ENCODE measurements around the gene PALB2. TPM values are rescaled to one million over a fixed set of nuclear protein-coding genes. Genes with fewer than 3 reads are reported as not detected.

Gene PALB2
- total and polyA plus RNA-seq, 10 of the 15 experiments (the other 5 are each of a cell fraction or from before 2014, with no cell fraction given): 9.2 to 24.6 (median 17.6) TPM

DNA sequence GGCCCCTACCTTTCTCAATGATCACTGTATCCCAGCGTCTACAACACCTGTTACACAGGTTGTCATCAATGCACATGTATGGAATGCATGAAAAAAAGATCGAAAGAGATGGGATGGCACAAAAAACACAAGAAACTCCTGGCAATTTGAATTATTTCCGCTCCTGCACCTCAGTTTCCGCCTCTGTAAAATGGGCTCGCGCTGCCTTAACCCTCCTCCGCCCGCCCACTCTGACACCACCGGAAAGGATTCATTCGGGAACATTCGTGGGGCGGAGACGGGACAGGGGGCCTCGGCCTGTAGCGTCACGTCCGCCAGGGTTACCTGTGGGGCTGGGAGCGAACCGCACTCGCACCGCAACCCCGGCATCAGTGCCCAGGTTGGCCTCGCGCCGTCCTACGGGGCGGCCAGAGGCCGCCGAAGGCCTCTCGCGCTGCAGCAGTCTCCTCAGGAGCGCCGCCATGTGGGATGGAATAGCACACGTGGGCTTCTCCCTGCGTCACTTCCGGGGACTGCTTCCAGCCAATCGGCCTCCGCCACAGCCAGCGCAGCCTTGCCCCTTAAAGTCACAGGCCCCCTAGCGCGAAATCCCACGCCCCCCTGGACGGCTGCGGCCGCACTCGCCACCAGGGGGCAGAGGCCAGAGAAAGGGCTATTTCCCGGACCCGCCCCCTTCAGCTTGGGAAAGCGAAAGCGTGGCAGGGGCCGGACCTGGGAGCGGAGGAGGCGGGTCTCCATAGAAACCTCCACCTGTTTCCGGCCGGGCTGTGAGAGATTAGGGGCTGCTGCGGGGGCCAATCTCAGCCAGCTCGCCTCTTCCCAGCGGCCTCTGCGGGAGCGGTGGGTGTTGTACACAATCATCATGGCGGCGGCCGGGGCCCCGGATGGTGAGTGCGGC, 84.0 kb downstream of the PALB2 start, which contains the start of the genes EARS2 and UBFD1 (continued):
- TF ChIP-seq FOS (IDR thresholded peaks at IDR 0.05; ENCODE audit: borderline replicate concordance, extremely low read depth, insufficient read length) (no peak), DPF2 (IDR thresholded peaks at IDR 0.05) (peak; percentile 91; the same call in 1 of the 2 replicates), LARP7 (IDR thresholded peaks at IDR 0.05) (no peak), BCL11A (IDR thresholded peaks at IDR 0.05; ENCODE audit: low read depth, low read length) (0 out of 2 replicates have a peak, but pooled peaks have one; percentile 19), USF1 (IDR thresholded peaks at IDR 0.05; ENCODE audit: borderline replicate concordance, extremely low read length, insufficient read depth, low read depth, low read length) (peak; percentile 88), KLF5 (IDR thresholded peaks at IDR 0.05; ENCODE audit: partially characterized antibody) (peak; percentile 60), NRF1 (conservative IDR thresholded peaks at IDR 0.05; ENCODE audit: low read depth, low read length) (no peak), TARDBP (IDR thresholded peaks at IDR 0.05; ENCODE audit: borderline replicate concordance) (no peak; the same call in 1 of the 2 replicates), TAF1 (IDR thresholded peaks at IDR 0.05; ENCODE audit: borderline replicate concordance, low read depth, low read length) (peak; percentile 77), MAX (IDR thresholded peaks at IDR 0.05; ENCODE audit: low read depth, low read length) (peak; percentile 98), ZNF217 (IDR thresholded peaks at IDR 0.05) (peak; percentile 93), BMI1 (IDR thresholded peaks at IDR 0.05; ENCODE audit: borderline replicate concordance) (peak; percentile 45; the same call in 1 of the 2 replicates), CHD2 (IDR thresholded peaks at IDR 0.05; ENCODE audit: borderline replicate concordance, low read depth, low read length) (peak; percentile 56; the same call in 1 of the 2 replicates), HDAC2 (IDR thresholded peaks at IDR 0.05) (peak; percentile 93), ZZZ3 (IDR thresholded peaks at IDR 0.05; ENCODE audit: control insufficient read depth, insufficient read length, low read depth) (no peak), BACH1 (IDR thresholded peaks at IDR 0.05; ENCODE audit: borderline replicate concordance) (no peak), NR2C1 (IDR thresholded peaks at IDR 0.05) (peak; percentile 74)
